OCI-LY7 (cell line): ENCODE measurements around the gene SLC8A1.

ENCODE experiments used
- EZH2phosphoT487 ChIP-seq: fragments of 200-600 bp; sonication (generic); IDR thresholded peaks from 2 replicates; pipeline ENCODE4 v1.6.1; 2018; ENCODE audit warnings: low read depth, borderline replicate concordance, mild to moderate bottlenecking, mixed run types, antibody characterized with exemption, low read length, moderate library complexity, mixed read lengths
- TF ChIP-seq, protein P1 (sequence below): fragments of 200-600 bp; sonication (generic); conservative IDR thresholded peaks from 2 replicates; pipeline ENCODE4 v1.5.1; 2014; ENCODE audit warnings: mild to moderate bottlenecking, antibody characterized with exemption, low read length, moderate library complexity, mixed read lengths

DNA sequence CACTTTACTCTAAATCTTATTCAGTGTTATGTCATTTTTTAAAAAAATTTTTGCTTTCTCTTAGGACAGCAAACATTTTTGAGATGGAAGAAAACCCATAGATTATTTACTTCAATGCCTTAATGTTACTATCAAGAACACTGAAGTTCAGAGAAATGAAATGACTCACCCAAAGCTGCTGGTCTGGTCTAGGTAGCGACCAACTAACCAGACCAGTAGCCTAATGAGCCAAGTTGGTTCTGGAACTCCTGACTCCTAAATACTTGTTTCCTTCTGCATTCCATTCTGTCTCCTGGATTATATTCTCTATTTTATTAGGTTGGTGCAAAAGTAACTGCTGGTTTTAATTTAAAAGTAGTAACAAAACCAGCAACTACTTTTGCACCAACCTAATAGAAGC, 35.4 kb downstream of the SLC8A1 start:
- TF ChIP-seq, protein P1, sequence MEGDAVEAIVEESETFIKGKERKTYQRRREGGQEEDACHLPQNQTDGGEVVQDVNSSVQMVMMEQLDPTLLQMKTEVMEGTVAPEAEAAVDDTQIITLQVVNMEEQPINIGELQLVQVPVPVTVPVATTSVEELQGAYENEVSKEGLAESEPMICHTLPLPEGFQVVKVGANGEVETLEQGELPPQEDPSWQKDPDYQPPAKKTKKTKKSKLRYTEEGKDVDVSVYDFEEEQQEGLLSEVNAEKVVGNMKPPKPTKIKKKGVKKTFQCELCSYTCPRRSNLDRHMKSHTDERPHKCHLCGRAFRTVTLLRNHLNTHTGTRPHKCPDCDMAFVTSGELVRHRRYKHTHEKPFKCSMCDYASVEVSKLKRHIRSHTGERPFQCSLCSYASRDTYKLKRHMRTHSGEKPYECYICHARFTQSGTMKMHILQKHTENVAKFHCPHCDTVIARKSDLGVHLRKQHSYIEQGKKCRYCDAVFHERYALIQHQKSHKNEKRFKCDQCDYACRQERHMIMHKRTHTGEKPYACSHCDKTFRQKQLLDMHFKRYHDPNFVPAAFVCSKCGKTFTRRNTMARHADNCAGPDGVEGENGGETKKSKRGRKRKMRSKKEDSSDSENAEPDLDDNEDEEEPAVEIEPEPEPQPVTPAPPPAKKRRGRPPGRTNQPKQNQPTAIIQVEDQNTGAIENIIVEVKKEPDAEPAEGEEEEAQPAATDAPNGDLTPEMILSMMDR, result no peak
- no peak for TF ChIP-seq EZH2phosphoT487
